ENCODE results near the gene ZNF462.

The ZNF462 gene

DNA sequence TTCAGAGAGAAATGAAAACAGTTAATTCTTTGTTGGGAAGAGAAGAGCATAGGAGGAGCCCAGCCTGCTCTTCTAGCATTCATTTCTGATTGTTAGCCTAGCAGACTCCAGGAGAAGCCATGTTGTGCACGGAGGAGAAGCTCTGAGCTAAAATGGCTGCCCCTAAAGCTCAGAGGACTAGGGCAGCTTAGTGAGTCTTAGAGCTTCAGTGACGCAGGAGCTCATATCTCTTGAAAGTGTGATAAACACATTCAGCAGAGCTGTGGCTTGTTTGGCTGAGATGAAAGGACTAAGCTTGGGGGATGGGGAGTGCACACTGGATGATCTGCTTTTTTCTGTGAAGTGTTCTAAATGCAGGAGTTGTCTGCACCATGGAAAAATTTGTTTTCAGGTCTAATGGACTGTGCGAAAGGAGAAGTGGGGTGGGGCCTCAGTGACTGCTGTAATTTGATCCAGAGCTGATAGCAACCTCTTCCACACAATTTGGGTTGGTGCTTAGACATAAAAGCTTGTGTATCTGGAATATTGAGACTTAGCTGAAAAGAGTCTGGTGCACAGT, 58.5 kb downstream of the ZNF462 start:
- TF ChIP-seq ZFX (IDR thresholded peaks at IDR 0.05) (no peak), CTCF (conservative IDR thresholded peaks at IDR 0.05) (no peak)
- no peak overlapping the region for H3K27ac ChIP-seq

DNA sequence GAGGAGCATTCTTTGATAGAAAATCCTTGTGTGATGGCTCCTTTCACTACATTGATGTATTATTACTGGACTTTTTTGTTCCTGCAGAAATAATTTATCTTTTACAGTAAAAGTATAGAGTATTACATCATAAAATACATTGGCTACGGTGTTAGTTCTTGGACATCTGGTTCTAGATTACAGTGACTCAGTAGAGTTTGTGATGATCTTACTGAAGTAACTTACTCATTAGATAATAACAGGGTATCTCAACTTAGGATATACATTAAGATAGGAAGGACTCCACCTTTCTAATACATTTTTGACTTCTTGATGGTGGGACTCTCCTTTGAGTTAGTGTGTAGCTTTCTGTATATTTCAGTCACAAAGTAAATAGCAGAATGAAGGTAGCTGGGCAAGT, 59.1 kb downstream of the ZNF462 start:
- H3K27ac ChIP-seq, result no peak overlapping the region
- TF ChIP-seq ZFX (IDR thresholded peaks at IDR 0.05) (no peak), CTCF (conservative IDR thresholded peaks at IDR 0.05) (no peak)

- TF ChIP-seq CTCF (conservative IDR thresholded peaks at IDR 0.05), result no peak
- no peak for TF ChIP-seq ZFX (IDR thresholded peaks at IDR 0.05)
- no peak overlapping the region for H3K27ac ChIP-seq
Observed at GRCh38 chr9:106925392-106925791, 62.4 kb downstream of the ZNF462 start.

DNA sequence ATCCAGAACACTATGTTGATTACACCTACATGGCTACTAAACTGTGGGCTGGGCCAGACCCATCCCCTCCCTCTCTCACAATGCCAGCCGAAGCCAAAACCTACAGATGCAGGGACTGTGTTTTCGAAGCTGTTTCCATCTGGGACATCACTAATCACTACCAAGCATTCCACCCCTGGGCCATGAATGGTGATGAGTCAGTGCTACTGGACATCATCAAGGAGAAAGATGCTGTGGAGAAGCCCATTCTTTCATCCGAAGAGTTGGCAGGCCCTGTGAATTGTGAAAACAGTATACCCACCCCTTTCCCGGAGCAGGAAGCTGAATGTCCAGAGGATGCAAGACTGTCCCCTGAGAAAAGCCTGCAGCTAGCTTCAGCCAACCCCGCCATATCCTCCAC, 65.0 kb downstream of the ZNF462 start:
- no peak overlapping the region for H3K27ac ChIP-seq
- no peak for TF ChIP-seq CTCF (conservative IDR thresholded peaks at IDR 0.05)
- TF ChIP-seq ZFX (IDR thresholded peaks at IDR 0.05), result no peak

GRCh38 chr9:106928350-106928749, 65.4 kb downstream of the ZNF462 start:
- no peak overlapping the region for H3K27ac ChIP-seq
- no peak for TF ChIP-seq CTCF (conservative IDR thresholded peaks at IDR 0.05)
- TF ChIP-seq ZFX (IDR thresholded peaks at IDR 0.05), result no peak

DNA sequence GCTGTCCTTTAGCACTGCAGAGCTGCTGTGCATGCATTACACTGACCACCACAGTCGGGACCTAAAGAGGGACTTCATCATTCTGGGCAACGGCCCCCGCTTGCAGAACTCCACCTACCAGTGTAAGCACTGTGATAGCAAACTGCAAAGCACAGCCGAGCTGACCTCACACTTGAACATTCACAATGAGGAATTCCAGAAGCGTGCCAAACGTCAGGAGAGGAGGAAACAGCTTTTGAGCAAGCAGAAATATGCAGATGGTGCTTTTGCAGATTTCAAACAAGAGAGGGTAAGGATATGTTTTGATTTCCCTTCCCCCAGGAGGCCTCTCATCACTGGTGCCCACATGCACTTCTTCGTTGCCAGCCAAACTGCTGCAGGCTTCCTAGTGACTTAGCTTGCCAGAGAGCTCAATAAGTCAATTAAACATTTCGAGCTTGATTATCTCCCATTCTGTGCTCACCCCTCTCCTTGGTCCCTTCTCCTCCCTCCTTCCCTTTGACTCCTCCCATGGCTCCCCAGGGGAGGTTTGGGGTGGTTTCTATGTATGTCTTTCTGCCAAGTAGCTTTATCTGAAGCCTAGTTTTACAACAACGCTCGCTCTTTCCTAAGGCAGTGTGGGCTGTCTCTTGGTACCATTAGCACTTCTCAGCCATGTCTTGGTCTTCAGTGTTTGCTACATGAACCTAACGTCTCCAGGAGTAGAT, 66.7 kb downstream of the ZNF462 start:
- H3K27ac ChIP-seq, result no peak overlapping the region
- TF ChIP-seq CTCF (conservative IDR thresholded peaks at IDR 0.05), result no peak
- TF ChIP-seq ZFX (IDR thresholded peaks at IDR 0.05), result no peak

GRCh38 chr9:106930477-106930876, 67.5 kb downstream of the ZNF462 start:
- no peak overlapping the region for H3K27ac ChIP-seq
- TF ChIP-seq CTCF (conservative IDR thresholded peaks at IDR 0.05) (no peak), ZFX (IDR thresholded peaks at IDR 0.05) (no peak)
